HEK293 (cell line): ENCODE results near the gene SHC4.

ENCODE experiments used
- CTCF ChIA-PET: fragments of 350-600 bp; formaldehyde crosslinking; extraction: SDS; loops from one replicate; lab custom pipeline; 2021; ENCODE audit warnings: antibody characterized with exemption; lab: Yijun Ruan, JAX
- POLR2A ChIA-PET: fragments of 300-600 bp; formaldehyde crosslinking; extraction: SDS; loops from one replicate; lab custom pipeline; 2020; ENCODE audit warnings: antibody characterized with exemption, inconsistent platforms; lab: Yijun Ruan, JAX
- H3K27ac ChIP-seq: fragments of 200-500 bp; sonication (Bioruptor generic); 2 replicates; pipeline ENCODE4 v1.5.1; 2014; ENCODE audit warnings: low read depth, low read length, control low read depth, inconsistent platforms; ENCODE audit errors: extremely low read depth
- H3K36me3 ChIP-seq, 2 experiments: fragments of 200-500 bp in 1 of 2; sonication (Bioruptor generic) in 1 of 2; 1 replicate in 1 of 2; 2 replicates in 1 of 2; pipeline ENCODE4 v1.5.1; 2014 to 2017; ENCODE audit warnings: inconsistent platforms in 2 of 2, low read length in 2 of 2; ENCODE audit not compliant: control insufficient read depth in 2 of 2, insufficient read depth in 1 of 2
- H3K4me1 ChIP-seq: fragments of 200-500 bp; sonication (Bioruptor generic); 2 replicates; pipeline ENCODE4 v1.5.1; 2014; ENCODE audit warnings: mild to moderate bottlenecking, low read length, inconsistent platforms; ENCODE audit not compliant: control insufficient read depth, insufficient read depth
- H3K4me3 ChIP-seq: 2 replicates; pipeline ENCODE4 v1.5.1; 2011; ENCODE audit warnings: low read depth, mild to moderate bottlenecking, control low read depth, low read length, moderate library complexity
- H3K9me3 ChIP-seq: fragments of 200-500 bp; sonication (Bioruptor generic); 2 replicates; pipeline ENCODE4 v1.5.1; 2014; ENCODE audit warnings: low read depth, low read length, inconsistent platforms; ENCODE audit not compliant: control insufficient read depth, insufficient read depth
- ELK4 ChIP-seq: IDR thresholded peaks from 2 replicates; pipeline ENCODE4 v1.6.1; 2011; ENCODE audit warnings: mild to moderate bottlenecking, low read depth, low read length, borderline replicate concordance
- HOXD13 ChIP-seq: sonication (generic); formaldehyde crosslinking; IDR thresholded peaks from 2 replicates; pipeline ENCODE4 v1.8.0; 2022; ENCODE audit warnings: missing genetic modification reagents, borderline replicate concordance
- ZFP3 ChIP-seq: fragments of 450-650 bp; formaldehyde crosslinking; IDR thresholded peaks from 2 replicates; pipeline ENCODE4 v1.5.1; 2016; ENCODE audit warnings: low read depth, missing biosample characterization, missing genetic modification characterization
- ZFP41 ChIP-seq: fragments of 450-650 bp; formaldehyde crosslinking; IDR thresholded peaks from 2 replicates; pipeline ENCODE4 v1.5.1; 2016; ENCODE audit warnings: missing biosample characterization, missing genetic modification characterization, borderline replicate concordance
- ZNF10 ChIP-seq: fragments of 450-650 bp; formaldehyde crosslinking; IDR thresholded peaks from 2 replicates; pipeline ENCODE4 v1.5.1; 2017; ENCODE audit warnings: missing biosample characterization, missing genetic modification characterization
- ZNF133 ChIP-seq: fragments of 450-650 bp; formaldehyde crosslinking; IDR thresholded peaks from 2 replicates; pipeline ENCODE4 v1.5.1; 2016; ENCODE audit warnings: missing biosample characterization, missing genetic modification characterization
- ZNF148 ChIP-seq: fragments of 450-650 bp; formaldehyde crosslinking; IDR thresholded peaks from 2 replicates; pipeline ENCODE4 v1.5.0; 2017; ENCODE audit warnings: missing biosample characterization, missing genetic modification characterization, borderline replicate concordance
- ZNF2 ChIP-seq: fragments of 450-650 bp; formaldehyde crosslinking; IDR thresholded peaks from 2 replicates; pipeline ENCODE4 v1.5.1; 2016; ENCODE audit warnings: missing biosample characterization, missing genetic modification characterization
- ZNF341 ChIP-seq: fragments of 450-650 bp; formaldehyde crosslinking; IDR thresholded peaks from 2 replicates; pipeline ENCODE4; 2016; ENCODE audit warnings: low read depth, missing biosample characterization, missing genetic modification characterization
- ZNF488 ChIP-seq: fragments of 450-650 bp; formaldehyde crosslinking; IDR thresholded peaks from 2 replicates; pipeline ENCODE4 v1.5.1; 2016; ENCODE audit warnings: missing biosample characterization, missing genetic modification characterization
- ZNF530 ChIP-seq: fragments of 450-650 bp; formaldehyde crosslinking; IDR thresholded peaks from 2 replicates; pipeline ENCODE4 v1.5.1; 2016; ENCODE audit warnings: low read depth, missing biosample characterization, missing genetic modification characterization
- ZNF549 ChIP-seq: fragments of 450-650 bp; IDR thresholded peaks from 2 replicates; pipeline ENCODE4 v1.5.1; 2018; ENCODE audit warnings: missing biosample characterization, missing genetic modification characterization, mild to moderate bottlenecking, inconsistent platforms, moderate library complexity
- ZNF558 ChIP-seq: fragments of 450-650 bp; formaldehyde crosslinking; IDR thresholded peaks from 2 replicates; pipeline ENCODE4 v1.5.1; 2016; ENCODE audit warnings: missing biosample characterization, missing genetic modification characterization
- ZNF707 ChIP-seq: fragments of 450-650 bp; formaldehyde crosslinking; IDR thresholded peaks from 2 replicates; pipeline ENCODE4 v1.5.1; 2016; ENCODE audit warnings: missing biosample characterization, missing genetic modification characterization
- ZNF791 ChIP-seq: fragments of 450-650 bp; formaldehyde crosslinking; IDR thresholded peaks from 2 replicates; pipeline ENCODE4 v1.5.1; 2016; ENCODE audit warnings: missing biosample characterization, missing genetic modification characterization
- ZNF843 ChIP-seq: fragments of 450-650 bp; formaldehyde crosslinking; IDR thresholded peaks from 2 replicates; pipeline ENCODE4 v1.5.1; 2016; ENCODE audit warnings: missing biosample characterization, missing genetic modification characterization
- ZSCAN4 ChIP-seq: fragments of 450-650 bp; formaldehyde crosslinking; IDR thresholded peaks from 2 replicates; pipeline ENCODE4 v1.5.1; 2017; ENCODE audit warnings: missing biosample characterization, missing genetic modification characterization
- ZXDB ChIP-seq: fragments of 450-650 bp; formaldehyde crosslinking; IDR thresholded peaks from 2 replicates; pipeline ENCODE4 v1.5.1; 2016; ENCODE audit warnings: missing biosample characterization, missing genetic modification characterization

The SHC4 gene

GRCh38 chr15:48796521-48796920 lies 167.2 kb downstream of the SHC4 start:
- H3K36me3 ChIP-seq: peaks cover 12 to 40% of the 10 kb centered on the region in 2 experiments
- H3K9me3 ChIP-seq: no peaks in the 10 kb centered on the region
- no peak overlapping the region for H3K27ac ChIP-seq
- ChIA-PET CTCF (interaction anchor here (0.7 kb wide), 1 partner anchor 462 kb away, joined by 3 read pairs; no protein-coding TSS in a partner anchor), POLR2A (no interaction called here)
- no peak for TF ChIP-seq ZNF488 (tag by site-specific recombination)
- H3K4me3 ChIP-seq: no peak overlapping the region
- H3K4me1 ChIP-seq: peaks cover 9% of the 10 kb centered on the region

- no peaks in the 10 kb centered on the region for H3K9me3 ChIP-seq
- TF ChIP-seq ELK4: no peak
- TF ChIP-seq ZNF341: no peak
- no peak for TF ChIP-seq ZNF148
- no peak for TF ChIP-seq ZNF549
- no peak for TF ChIP-seq ZFP41 (tag by site-specific recombination)
- TF ChIP-seq ZNF843 (tag by site-specific recombination): no peak
- no peak for TF ChIP-seq ZNF707 (tag by site-specific recombination)
- POLR2A ChIA-PET: no interaction called here
- CTCF ChIA-PET: no interaction called here
- H3K36me3 ChIP-seq: peaks cover 14 to 40% of the 10 kb centered on the region in 2 experiments
- peaks cover 5% of the 10 kb centered on the region for H3K4me1 ChIP-seq
- H3K4me3 ChIP-seq: no peak overlapping the region
- H3K27ac ChIP-seq: no peak overlapping the region
Observed at GRCh38 chr15:48795901-48796300, 167.8 kb downstream of the SHC4 start.

GRCh38 chr15:48794697-48795134 lies 169.0 kb downstream of the SHC4 start:
- peaks cover 5% of the 10 kb centered on the region for H3K4me1 ChIP-seq
- CTCF ChIA-PET: no interaction called here
- TF ChIP-seq ZXDB (tag by site-specific recombination) (no peak), ZNF133 (tag by site-specific recombination) (no peak), ZSCAN4 (no peak), ZNF558 (tag by site-specific recombination) (no peak), ZNF2 (tag by site-specific recombination) (no peak), ZNF791 (tag by site-specific recombination) (no peak), ZFP3 (tag by site-specific recombination) (no peak), ZNF10 (tag by site-specific recombination) (no peak), HOXD13 (no peak), ZNF530 (tag by site-specific recombination) (no peak)
- peaks cover 18 to 45% of the 10 kb centered on the region in 2 experiments for H3K36me3 ChIP-seq
- POLR2A ChIA-PET: no interaction called here
- no peak overlapping the region for H3K4me3 ChIP-seq
- no peak overlapping the region for H3K27ac ChIP-seq
- no peaks in the 10 kb centered on the region for H3K9me3 ChIP-seq
